Posterior vena cava (tissue), 2 donors: ENCODE results near the gene DHTKD1. TPM values are rescaled to one million over a fixed set of nuclear protein-coding genes. Genes with fewer than 3 reads are reported as not detected.

Experiments
- DNase-seq: peaks from one replicate; pipeline ENCODE4 v3.0.0-alpha.2; 2020; ENCODE audit warnings: low spot score
- intact Hi-C, 2 donors: fragments of 100-400 bp; cut with DNase I; formaldehyde crosslinking; loops; one replicate each; pipeline versions ENCODE4 v1.14.1 to v1.14.2; 2022 to 2023
- long read RNA-seq, 2 donors: library from polyadenylated mRNA; unstranded; transcript quantifications; one replicate each; pipeline ENCODE4 v2.0.0, GENCODE V29; 2020 to 2021
- total RNA-seq, 2 donors: library from RNA; stranded (reverse); fragmentation: NEBNext Ultra II Directional; extraction: Animal tissue kit (Norgen Biotek cat#: 25700); gene quantifications; one replicate each; pipeline ENCODE4 v1.2.1, GENCODE V29; 2021
- donor health status: DM: yes; HTN: yes; CAD: no.
- donor health status: DM: yes; HTN: yes; CAD: no.

Gene DHTKD1
- total RNA-seq, result 10 to 100 TPM; 11.0 to 12.5 TPM
- long read RNA-seq, donor 1, full-length matches to known transcripts, result 3 of 6 reads
- long read RNA-seq, donor 1, partial matches to known transcripts, result 1 of 6 reads
- long read RNA-seq, donor 1, other reads (novel, unspliced or antisense), result 2 of 6 reads
- long read RNA-seq, donor 2, full-length matches to known transcripts, result 10 of 22 reads
- long read RNA-seq, donor 2, partial matches to known transcripts, result 5 of 22 reads
- long read RNA-seq, donor 2, other reads (novel, unspliced or antisense), result 7 of 22 reads

DNA sequence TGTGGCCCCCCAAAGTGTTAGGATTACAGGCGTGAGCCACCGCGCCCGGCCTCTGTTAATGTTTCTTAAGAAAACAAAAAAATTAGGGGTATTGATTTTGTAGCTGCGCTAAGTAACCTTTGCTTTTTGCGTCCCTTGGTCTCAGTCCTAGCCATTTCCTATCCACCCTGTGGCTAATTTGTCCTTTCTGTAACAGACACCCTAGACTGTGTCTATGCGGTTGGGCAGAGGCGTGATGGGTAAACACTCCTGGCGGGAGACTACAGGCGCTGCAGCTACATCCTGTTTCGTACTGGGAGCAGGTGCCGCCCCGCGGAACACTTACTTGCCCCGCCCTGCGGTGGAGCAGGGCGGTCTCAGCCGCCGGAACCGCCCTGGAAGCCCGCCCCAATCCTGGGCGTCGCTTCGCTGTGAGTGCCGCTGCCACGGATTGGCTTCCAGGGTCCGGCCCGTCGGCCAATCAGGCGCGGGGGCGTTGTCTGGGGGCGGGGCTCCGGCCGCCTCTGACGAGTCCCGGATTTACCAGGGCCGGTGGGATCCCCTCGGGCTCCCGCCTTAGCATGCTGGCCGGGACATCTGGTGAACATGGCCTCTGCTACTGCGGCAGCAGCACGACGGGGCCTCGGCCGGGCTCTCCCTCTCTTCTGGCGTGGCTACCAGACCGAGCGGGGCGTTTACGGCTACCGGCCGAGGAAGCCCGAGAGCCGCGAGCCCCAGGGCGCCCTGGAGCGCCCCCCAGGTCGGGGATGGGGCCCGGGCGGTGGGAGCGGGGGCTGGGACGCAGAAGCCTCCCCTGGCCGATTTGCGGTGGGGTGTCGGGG, at the start of gene DHTKD1:
TSS of gene DHTKD1 (plus strand) at position 506 of the 821 bp plus-strand sequence. CDS start at position 586, 80 bp downstream.
- intact Hi-C loops, result loop anchor here in 1 of 2 donors (10.0 kb wide), 1 partner anchor 1686 kb away; no protein-coding TSS in a partner anchor

GRCh38 chr10:12019283-12019971, 49.3 kb upstream of the DHTKD1 start:
- intact Hi-C loops, result no loop called here
- DNase-seq, result no peak

More for the DNA sequence above, at the start of gene DHTKD1:
- peak; percentile 99 for DNase-seq

DNA sequence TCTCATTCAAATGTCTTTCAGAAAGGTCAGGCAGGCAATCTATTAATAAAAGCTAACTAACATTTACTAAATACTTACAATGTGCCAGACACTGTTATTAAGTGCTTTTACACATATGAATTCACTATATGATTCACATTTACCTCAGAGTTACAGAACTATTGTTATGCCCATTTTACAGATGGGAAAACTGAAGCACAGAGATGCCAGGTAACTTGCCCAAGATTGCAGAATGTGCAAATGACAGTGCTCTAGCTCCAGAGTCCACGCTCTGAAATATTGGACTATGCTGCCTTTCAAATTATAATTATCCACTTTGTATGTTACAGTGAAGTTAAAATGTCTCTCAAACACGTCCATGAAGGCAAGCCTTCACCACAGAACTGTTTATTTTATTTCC, 48.2 kb upstream of the DHTKD1 start:
- intact Hi-C loops, result no loop called here
- no peak for DNase-seq

GRCh38 chr10:12022580-12023257, 46.0 kb upstream of the DHTKD1 start:
- no peak for DNase-seq
- intact Hi-C loops, result no loop called here

DNA sequence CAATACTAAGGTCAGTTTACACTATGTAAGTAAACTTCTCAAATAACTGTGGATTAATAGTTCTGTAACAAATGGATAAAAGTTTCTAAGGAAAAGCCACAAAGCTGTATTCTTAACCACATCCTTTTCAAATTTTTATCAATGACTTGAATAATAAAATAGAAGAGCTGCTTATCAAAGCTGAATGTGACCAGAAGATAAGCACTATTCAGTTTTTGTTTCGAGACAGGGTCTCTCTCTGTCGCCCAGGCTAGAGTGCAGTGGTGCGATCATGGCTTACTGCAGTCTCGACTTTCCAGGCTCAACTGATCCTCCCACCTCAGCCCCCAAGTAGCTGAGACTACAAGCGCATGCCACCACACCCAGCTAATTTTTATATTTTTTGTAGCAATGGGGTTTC, 43.2 kb upstream of the DHTKD1 start:
- intact Hi-C loops, result no loop called here
- no peak for DNase-seq

DNA sequence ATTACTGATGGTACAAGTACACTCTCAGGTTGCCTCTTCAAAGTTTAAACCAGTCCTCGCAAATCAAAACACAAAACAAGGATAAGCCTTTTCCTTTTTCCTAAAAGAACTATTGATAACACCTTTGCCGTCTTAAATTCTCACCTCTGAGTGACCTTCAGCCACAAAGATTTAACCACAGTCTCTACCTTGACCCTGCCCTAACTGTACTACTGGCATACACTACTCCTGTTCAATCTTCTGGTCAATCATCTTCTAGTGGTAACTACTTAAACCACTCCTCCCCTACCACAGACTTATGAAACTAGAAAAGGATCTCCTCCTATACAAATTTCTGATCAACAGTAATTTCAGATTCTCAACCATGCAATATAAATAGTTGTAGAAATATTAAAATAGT, 41.2 kb upstream of the DHTKD1 start:
- no peak for DNase-seq
- intact Hi-C loops, result no loop called here

- intact Hi-C loops, result no loop called here
- no peak for DNase-seq
Observed at GRCh38 chr10:12031404-12031803, 37.4 kb upstream of the DHTKD1 start.

DNA sequence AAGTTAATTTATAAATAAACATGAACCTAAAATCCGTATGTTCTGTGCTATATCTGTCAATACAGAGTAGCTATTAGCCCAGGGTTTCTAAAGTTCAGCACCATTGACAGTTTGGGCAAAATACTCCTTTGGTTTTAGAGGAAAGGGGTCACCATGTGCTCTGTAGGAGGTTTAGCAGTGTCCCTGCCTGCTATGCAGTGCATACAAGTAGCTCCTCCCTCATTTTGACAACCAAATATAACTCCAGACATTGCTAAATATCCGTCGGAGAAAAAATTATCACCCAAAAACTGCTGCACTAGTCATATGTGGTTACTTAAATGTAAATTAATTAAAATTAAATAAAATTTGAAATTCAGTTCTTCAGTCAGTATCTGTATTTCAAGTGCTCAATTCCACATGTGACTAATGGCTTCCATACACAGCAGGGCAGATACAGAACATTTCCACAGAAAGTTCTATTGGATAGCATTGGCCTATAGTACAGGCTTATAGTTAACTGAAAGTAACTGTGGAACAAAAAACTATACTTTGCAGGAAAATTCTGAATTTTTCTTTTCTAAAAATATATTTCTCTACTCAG, 32.6 kb upstream of the DHTKD1 start:
- intact Hi-C loops, result no loop called here

GRCh38 chr10:12041766-12042408, 26.9 kb upstream of the DHTKD1 start:
- intact Hi-C loops, result no loop called here
- DNase-seq, result peak; percentile 85

More for the DNA sequence above, 32.6 kb upstream of the DHTKD1 start:
- no peak for DNase-seq

GRCh38 chr10:12042409-12042796, 26.4 kb upstream of the DHTKD1 start:
- no peak for DNase-seq
- intact Hi-C loops, result no loop called here

- intact Hi-C loops, result no loop called here
- DNase-seq, result peak; percentile 99
Observed at GRCh38 chr10:12042797-12043651, 25.7 kb upstream of the DHTKD1 start, which contains the start of gene UPF2. Gene UPF2, minus strand, starts transcription at chr10:12042809. Its CDS starts 7,386 bp downstream, at chr10:12035423.

GRCh38 chr10:12045596-12045995, 23.2 kb upstream of the DHTKD1 start:
- intact Hi-C loops, result no loop called here
- DNase-seq, result no peak

DNA sequence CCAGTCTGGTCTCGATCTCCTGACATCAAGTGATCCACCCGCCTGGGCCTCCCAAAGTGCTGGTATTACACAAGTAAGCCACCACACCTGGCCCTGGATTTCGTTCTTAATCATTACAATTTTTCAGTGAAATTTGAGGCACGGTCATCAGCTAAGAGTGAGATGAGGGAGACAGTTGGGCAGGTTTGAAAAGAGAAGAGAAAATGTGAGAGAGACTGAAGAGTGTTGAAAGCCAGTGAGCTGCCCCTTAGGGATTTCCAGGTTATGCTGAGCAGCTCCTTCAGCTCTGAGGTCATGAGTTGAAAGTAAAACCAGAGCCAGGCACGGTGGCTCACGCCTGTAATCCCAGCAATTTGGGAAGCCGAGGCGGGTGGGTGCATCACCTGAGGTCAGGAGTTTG, 20.2 kb upstream of the DHTKD1 start:
- DNase-seq, result peak; percentile 28
- intact Hi-C loops, result no loop called here

GRCh38 chr10:12050528-12050927, 18.2 kb upstream of the DHTKD1 start:
- intact Hi-C loops, result no loop called here

DNA sequence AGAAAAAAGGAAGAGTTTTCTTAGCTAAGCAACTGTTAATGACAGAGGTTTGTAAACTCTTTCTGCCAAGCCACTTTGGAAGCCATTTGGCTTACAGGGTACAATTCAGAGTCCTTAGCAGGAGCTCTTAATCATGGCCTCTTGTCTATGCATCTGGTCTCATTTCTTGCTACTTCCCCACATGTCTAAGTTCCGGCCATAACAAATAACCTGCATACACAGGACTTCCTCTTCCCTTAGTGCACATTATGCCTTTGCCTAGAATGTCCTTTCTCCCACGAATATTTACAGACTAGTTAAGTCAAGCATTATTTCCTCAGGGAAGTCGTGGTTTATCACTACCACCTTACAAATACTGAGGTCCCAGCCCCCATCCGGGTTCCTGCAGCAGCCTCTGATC, 17.5 kb upstream of the DHTKD1 start:
- intact Hi-C loops, result no loop called here
- no peak for DNase-seq

More at GRCh38 chr10:12050528-12050927, 18.2 kb upstream of the DHTKD1 start:
- no peak for DNase-seq

DNA sequence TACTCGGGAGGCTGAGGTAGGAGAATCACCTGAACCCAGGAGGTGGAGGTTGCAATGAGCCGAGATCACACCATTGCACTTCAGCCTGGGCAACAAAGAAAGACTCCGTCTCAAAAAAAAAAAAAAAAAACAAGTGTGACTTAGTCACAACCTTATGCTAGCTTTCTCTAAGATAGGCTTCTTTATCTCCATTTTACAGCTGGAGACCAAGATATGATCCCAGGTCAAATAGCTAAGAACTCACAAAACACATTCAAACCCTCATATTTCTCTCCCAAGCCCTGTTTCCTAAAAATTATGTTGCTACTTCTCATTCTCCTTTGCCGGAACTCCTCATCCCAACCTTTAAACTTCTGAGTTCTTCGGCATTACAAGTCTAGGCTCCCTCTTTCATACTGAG, 13.0 kb upstream of the DHTKD1 start:
- no peak for DNase-seq
- intact Hi-C loops, result no loop called here

DNA sequence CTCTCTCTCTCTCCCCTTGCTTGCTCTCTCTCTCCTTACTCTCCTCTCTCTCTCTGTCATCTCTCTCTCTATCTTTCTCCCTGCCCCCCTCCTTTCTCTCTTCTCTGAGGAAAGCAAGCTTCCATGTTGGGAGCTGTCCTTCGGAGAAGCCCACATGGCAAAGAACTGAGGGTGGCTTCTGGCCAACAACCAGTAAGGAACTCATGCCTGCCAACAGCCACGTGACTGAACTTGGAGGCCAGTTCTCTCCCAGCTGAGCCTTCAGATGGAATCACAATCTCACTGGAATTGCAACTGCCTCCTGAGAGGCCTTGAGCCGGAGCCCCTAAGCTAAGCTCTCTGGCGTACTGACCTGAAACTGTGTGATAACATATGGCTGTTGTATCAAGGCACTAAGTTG, 12.0 kb upstream of the DHTKD1 start:
- DNase-seq, result peak; percentile 29

DNA sequence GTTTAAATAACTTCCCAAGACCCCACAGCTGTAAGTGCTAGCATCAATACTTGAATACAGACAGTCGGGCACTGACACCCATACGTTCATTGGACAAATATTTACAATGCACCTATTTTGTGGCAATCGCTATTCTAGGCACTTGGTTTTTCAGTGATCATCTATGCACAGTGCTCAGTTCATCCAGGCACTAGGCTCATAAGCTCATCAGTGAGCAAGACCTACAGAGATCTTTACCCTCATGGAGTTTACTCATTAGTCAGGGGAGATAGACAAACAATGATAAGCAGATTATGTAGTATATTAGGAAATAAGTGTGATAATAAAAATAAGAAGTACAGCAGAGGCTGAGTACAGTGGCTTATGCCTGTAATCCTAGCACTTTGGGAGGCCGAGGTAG, 7.6 kb upstream of the DHTKD1 start:
- intact Hi-C loops, result loop anchor here in 1 of 2 donors (10.0 kb wide), 1 partner anchor 1694 kb away; no protein-coding TSS in a partner anchor
- DNase-seq, result no peak

More for the DNA sequence above, 12.0 kb upstream of the DHTKD1 start:
- intact Hi-C loops, result no loop called here
